Gastrocnemius medialis (tissue), 4 donors: ENCODE measurements around the gene MDM1.

Source experiments
- CTCF ChIP-seq, 5 experiments: fragments of 450-650 bp in 3 of 5; fragments of 200-600 bp in 2 of 5; sonication (generic) in 2 of 5; IDR thresholded peaks in 4 of 5; conservative IDR thresholded peaks in 1 of 5; 1 replicate in 4 of 5; 2 replicates in 1 of 5; pipeline ENCODE4 v1.5.1; 2016 to 2019; ENCODE audit warnings: antibody characterized with exemption in 5 of 5, mild to moderate bottlenecking in 3 of 5, moderate library complexity in 3 of 5
- POLR2A ChIP-seq, 2 donors: fragments of 450-650 bp; IDR thresholded peaks; one replicate each; pipeline ENCODE4 v1.6.1; 2017; ENCODE audit warnings: antibody characterized with exemption in 2 of 2, mild to moderate bottlenecking in 2 of 2, moderate library complexity in 2 of 2

GRCh38 chr12:68267892-68268396, 64.2 kb downstream of the MDM1 start:
- TF ChIP-seq CTCF (IDR thresholded peaks at IDR 0.05 in 4 of 5, conservative IDR thresholded peaks at IDR 0.05 in 1 of 5) (no peak), POLR2A (IDR thresholded peaks at IDR 0.05) (no peak)
